NOMO-1 treated with DMSO at 0.1 percent for 48 hours (cell line): ENCODE data around the gene HOXB9.

Source experiments
- DNase-seq: peaks from one replicate; lab custom pipeline; 2025; ENCODE audit not compliant: unreplicated experiment; lab: John Stamatoyannopoulos, UW

Gene HOXB9

DNA sequence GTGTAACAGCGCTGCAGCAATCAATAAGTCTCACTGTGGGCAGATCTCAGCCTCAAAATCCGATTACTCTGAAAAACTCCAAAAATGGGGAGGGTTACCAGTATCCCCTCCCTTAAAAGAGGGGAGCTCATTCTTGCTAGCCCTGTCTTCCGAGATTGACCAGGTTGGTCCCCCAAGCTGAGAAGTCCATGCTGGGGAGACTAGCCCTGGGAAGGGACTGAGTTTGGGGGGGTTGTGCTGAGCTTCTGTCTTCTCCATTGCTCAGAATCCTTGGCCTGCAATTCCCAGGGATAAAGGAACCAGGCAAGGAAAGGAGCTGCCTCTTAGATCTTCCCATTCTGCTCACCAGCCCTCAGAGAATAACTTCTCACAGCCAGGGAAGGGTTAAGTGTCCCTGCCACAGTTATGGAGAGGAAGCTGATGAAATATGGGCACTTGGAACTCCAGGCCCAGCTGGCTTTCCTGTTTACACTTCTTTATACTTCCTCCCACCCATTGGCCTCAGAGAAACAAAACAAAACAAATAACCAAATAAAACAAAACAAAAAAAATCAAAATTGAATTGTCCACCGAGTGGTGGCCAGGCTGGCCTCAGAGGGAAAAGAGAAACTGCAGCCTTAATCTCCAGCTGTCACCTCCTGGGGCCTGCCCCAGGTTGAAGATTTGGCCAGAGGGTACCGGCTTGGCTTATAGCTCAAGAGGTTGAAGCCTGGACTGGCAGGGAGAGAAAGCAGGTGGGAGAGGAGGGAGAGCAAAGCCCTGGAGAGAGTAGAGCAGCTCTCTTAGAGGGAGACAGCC, 38.7 kb downstream of the HOXB9 start:
- DNase-seq = no peak

DNA sequence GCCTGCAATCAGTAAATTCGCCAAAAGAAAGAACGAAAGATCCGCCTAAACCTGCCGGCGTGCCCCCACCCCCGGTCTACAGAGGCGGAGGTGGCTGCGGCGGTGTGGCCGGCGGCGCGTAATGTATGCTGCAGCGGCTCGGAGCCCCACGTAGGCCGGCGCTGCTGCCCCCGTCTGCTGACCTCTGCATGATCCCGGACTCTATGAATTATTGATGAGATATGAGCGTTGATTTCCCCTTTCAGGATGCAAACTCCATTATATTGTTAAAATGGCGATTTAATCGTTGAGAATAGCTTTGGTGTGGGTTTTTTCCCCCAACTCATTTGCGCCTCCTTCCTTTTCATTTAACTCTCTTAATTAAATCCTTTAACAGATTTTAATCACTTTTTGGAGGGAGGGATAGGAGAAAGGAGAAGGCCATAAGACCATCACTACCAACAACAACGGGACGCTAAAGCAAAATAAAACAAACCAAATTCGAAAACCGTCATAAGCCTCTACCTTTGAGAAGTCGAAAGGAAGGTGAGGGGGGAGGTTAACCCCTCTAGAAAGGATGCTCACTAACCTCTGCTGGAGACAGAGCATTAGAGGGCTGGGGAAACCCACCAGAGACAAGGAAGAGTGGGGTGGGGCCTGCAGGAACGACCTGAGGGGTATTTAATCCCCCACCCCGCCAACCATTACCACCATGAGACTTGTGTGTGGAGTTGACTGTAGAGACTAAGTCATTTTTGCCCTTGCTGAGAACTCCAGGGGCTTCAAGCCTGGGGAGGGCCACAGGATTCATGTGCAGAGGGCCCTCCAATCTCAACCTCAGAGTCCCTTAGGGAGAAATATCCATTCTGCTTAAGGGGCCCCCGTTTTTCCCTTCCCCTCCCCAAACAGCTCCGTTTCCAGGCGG, 39.6 kb downstream of the HOXB9 start:
- DNase-seq = no peak

DNA sequence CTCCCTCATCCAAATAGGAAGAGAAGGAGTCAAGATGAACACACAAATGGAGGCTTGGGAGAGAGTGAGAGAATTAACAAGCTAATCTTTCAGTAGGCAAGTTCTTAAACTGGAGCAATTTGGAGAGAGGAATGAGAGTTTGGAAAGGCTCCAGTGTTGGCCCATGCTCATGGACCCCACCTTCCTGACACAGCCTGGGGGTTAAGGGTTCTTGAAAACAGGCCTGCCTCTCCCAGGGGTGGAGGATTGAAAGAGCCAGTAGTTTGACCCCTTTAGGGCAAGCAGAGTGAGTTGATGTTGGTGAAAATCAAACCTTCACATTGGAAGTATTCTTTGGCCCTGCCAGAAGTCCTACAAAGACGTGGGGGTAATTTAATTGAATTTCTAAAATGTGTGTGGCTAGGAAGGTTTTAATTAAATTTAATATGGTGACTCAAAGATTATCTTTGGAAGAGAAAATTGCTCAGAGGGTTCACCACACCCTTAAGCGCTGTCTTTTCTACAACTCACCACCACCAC, 41.9 kb downstream of the HOXB9 start:
- no peak for DNase-seq

DNA sequence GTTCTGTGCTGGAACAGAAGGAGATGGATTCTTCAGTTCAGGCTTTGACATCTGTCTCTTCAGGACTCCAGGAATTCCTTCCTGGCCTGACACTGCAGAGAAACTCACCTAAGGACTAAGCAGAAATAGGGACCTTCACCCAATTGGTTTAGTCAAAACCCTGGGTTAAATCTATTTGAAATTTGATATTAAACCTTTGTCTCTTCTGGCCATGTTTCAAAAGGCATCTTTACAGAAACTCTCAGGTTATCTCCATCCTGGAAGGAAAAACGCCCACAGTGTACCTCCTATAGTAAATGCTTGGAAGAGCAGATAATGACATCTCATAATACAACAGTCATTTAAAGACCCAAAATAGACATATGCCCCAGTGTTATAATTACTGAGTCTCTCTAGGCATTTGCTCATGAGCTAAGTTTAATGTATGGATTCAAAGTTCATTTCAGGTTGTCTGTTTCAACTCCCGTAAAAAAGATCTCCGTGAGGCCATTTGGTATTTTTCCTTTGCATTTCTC, 42.4 kb downstream of the HOXB9 start:
- no peak for DNase-seq

GRCh38 chr17:48582750-48583069, 43.4 kb downstream of the HOXB9 start:
- DNase-seq = no peak

GRCh38 chr17:48579760-48580554, 46.2 kb downstream of the HOXB9 start:
- DNase-seq = no peak

GRCh38 chr17:48579471-48579759, 46.7 kb downstream of the HOXB9 start:
- DNase-seq = no peak

DNA sequence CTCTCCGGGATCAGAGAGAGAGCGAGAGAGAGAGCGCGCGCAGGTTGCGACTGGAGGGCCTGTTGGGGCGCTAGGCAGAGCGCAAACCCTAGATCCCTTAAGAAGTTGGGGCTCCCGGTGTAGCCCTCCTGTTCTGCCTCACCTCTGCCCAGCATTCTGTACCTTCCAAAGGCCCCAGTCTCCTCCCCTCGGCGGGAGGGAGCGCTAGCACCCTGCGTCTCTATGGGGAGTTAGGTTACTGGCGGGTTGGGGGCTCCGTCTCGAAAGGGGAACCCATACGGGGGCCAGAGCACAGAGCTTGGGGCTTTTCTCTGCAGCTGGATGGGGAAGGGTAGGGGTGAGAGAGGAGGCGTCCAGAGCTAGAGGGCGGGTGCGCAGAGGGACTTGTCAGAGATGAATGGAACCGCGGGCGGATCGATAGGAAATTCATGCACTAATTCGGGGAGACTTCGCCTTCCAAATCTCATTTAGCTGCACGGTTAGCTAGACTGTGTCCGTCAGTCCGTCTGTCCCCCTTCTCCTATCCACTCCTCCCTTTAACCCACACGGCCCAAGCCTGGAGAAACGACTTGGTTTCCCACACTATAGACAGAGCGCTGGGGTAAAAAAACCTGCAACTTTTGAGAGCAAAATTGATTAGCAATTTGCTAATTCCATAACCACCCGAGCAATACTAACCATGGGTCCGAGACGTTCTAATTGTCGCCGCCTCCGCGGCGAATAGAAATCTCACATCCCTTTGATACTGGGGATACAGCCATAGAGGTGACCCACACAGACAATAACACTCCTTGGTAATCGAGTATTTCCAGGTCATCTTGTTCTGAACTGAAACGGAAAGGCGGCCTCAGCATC, 47.3 kb downstream of the HOXB9 start:
- no peak for DNase-seq

GRCh38 chr17:48577946-48578615, 48.1 kb downstream of the HOXB9 start, which contains the start of gene HOXB4:
Gene HOXB4 (minus strand): TSS chr17:48578350. CDS start chr17:48578319, 31 bp downstream.
- DNase-seq = peak; percentile 39

- no peak for DNase-seq
These were observed 48.7 kb downstream of the HOXB9 start for GRCh38 chr17:48577330-48577945.

DNA sequence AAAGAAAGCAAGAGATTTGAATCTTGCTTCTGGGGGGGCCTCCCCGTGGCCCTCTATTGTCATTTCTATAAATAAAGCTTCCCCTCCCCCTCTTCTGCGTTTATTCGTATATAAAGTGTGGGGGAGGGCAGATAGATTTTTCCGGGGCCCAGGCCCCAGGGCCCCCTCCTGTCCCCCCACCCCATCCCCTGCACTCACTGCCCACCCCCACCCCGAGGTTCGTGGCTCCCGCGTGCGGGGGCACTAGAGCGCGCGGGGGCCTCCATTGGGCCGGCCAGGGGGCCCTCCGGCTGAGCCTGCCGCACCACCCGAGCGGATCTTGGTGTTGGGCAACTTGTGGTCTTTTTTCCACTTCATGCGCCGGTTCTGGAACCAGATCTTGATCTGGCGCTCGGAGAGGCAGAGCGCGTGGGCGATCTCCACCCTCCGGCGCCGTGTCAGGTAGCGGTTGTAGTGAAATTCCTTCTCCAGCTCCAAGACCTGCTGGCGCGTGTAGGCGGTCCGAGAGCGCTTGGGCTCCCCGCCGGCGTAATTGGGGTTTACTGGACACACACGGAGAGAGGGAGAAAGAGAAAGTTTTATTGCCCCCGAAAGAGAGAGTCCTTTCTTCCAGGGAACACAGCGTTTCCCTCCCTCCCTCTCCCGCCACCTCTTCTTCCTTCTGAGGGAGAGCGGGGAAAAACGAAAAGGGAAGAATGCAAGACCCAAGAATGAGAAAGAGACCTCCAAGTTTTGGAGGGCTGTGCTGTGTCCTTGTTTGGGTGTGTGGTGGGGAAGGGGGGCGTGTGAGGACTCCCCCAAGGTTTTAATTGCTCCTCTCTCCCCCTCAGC, 49.5 kb downstream of the HOXB9 start:
- DNase-seq = no peak

- no peak for DNase-seq
These were observed 50.3 kb downstream of the HOXB9 start for GRCh38 chr17:48575673-48576478.

DNA sequence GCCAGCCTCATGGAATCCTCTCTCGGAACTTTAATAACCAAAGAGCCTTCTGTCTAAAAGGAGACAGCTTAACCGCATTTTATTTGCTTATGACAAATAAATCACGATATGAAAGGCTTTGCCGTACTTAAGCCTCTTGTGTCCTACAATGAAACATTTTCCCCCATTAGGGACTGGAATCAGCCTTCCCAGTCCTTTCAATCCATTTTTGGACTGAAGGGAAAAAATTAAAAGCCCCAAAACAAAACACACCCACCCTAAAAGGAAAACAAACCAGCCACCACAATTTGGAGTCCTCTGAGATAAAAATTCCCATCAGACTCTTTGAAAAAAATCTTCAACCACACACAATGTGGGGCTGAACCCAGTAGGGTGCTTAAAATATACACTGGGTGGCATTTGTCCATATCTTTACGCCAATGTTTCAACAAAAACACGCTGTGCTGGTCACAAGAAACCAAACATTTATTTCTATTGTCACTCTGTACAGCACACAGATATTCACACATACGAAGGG, 51.0 kb downstream of the HOXB9 start:
- DNase-seq = no peak

DNA sequence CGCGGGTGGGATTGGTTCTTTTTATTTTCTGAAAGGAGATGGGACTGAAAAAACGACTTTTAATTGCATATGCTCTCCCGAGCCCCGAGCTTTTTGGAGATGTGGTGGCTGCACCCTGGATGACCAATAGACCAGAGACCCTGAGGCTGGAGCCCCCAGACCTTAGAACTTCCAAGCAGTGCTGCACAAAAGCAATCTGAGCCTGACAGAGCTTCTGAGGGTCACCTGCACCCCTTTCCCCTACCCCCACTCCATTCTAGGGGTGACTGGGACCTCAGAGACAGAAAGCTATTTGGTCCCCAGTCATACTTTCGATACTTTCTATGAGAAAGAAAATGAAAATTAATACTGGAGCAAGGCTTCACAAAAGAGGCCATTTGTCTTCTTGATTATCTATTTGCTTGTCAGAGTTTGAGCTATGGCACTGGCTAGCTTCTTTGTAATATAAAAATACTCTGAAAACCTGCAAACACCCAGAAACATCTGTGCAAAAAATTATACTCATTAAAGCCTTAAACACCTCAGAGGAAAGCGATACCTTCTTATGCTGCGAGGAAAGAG, 51.6 kb downstream of the HOXB9 start:
- no peak for DNase-seq

DNA sequence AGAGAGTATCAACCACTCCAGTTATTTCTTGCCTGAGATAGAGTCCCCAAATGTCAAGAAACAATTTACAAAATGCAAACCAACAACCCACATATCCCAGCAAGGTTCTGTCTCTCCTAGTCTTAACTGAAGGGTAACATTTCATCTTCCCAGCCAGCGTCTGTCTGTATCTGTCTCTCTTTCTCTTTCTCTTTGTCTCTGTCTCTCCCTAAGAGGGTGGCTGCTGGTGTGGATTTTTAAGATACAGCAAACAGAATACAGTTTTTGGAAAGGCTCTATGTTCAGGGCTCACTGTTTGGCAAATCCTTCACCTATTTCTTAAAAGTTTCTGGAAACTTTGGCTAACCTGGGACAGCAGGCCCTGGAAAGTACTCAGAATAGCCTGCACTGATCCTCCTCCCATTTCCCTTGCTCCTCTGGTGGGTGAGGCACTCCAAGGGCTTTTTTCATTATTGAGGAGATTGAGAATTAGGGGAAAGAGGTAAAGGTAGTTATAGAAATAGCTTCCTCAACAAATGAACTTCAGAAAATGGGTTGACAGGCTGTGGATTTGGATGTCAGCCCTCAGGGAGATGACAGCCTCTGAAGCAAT, 54.2 kb downstream of the HOXB9 start:
- no peak for DNase-seq
